NB4 (cell line): ENCODE results near the gene APH1B.

Experiments
- POLR2A ChIP-seq: IDR thresholded peaks from 2 replicates; pipeline ENCODE4 v1.6.1; 2011; ENCODE audit warnings: mild to moderate bottlenecking; ENCODE audit not compliant: insufficient read length; ENCODE audit errors: extremely low read depth
- TF ChIP-seq, protein P1 (sequence below): IDR thresholded peaks from one replicate; pipeline ENCODE4 v1.5.1; 2012; ENCODE audit warnings: low read depth, low read length
- TF ChIP-seq, protein P2 (sequence below): IDR thresholded peaks from 2 replicates; pipeline ENCODE4 v1.6.1; 2011; ENCODE audit warnings: low read depth, low read length

DNA sequence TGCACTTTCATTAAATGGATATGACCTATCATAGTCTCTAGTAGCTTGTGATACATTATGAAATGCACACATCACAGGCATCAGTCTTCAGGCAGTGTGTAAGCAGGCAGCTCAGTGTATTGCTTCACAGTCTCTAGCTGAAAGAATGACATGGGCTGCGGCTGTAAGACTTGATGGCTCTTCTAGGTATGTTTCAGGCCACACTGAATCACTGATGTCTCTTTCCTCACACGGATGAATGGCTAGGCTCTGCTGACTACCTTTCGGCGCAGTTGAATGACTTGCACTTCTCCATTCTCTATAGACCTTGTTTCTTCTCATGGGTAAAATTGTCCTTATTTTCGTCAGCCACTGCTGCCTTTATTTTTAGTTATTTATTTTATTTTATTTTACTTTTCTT is 15.4 kb downstream of the APH1B start:
- TF ChIP-seq, protein P1, sequence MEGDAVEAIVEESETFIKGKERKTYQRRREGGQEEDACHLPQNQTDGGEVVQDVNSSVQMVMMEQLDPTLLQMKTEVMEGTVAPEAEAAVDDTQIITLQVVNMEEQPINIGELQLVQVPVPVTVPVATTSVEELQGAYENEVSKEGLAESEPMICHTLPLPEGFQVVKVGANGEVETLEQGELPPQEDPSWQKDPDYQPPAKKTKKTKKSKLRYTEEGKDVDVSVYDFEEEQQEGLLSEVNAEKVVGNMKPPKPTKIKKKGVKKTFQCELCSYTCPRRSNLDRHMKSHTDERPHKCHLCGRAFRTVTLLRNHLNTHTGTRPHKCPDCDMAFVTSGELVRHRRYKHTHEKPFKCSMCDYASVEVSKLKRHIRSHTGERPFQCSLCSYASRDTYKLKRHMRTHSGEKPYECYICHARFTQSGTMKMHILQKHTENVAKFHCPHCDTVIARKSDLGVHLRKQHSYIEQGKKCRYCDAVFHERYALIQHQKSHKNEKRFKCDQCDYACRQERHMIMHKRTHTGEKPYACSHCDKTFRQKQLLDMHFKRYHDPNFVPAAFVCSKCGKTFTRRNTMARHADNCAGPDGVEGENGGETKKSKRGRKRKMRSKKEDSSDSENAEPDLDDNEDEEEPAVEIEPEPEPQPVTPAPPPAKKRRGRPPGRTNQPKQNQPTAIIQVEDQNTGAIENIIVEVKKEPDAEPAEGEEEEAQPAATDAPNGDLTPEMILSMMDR, result no peak
- no peak for TF ChIP-seq POLR2A
- TF ChIP-seq, protein P2, sequence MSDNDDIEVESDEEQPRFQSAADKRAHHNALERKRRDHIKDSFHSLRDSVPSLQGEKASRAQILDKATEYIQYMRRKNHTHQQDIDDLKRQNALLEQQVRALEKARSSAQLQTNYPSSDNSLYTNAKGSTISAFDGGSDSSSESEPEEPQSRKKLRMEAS, result no peak
